NCI-H2171 (cell line): ENCODE measurements around the gene ZNF362.

ENCODE experiments used
- DNase-seq: peaks from one replicate; lab custom pipeline; 2025; lab: John Stamatoyannopoulos, UW

Gene ZNF362

DNA sequence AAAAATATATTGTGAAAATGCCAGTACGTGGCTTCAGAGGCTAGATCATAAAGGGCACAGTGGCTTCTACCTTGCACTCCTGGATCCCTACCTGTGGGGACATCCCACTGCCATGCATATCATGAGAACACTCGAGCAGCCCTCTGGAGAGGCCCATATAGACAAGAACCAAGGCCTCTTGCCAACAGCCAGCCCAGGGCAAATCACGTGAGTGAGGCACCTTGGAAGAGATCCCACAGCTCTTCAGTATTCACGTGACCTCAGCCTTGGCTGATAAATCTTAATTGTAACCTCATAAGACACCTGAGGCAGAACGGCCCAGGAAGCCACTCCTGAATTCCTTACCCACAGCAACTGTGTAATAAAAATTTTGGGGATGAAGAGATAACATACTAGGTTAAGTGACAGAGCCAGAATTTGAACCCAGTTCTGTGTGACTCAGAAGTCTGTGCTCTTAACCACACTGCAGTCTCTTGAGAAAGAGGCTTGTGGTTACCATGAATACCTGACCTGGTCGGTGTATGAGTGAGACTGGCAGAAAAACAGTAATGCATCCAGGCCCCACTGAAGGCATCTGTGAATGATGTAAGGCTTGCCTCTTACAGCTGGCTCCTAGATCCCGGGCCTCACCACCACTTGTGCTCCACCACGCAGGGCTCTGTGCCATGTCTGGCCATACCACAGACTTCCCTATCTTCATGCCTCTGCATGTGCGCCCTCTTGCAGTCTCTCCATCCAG, 71.5 kb downstream of the ZNF362 start:
- DNase-seq: no peak

DNA sequence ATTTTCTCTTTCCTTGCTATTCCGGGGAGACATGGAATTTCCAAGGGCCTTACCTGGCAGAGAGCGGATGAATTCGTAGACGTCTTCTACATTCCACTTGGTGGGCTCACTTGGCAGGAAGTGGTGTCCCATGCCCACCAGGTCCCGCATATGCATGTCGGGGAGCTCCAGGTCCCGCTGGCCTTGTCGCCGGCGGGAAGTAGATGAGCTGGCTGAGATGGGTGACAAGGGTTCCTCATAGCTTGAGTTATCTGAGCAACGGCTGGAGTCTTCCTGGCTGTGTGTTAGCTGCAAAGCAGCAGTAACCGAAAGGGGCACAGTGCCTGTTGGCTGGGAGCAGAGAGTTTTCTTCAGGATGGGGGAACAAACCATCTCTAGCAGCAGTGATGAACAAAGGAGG, 72.5 kb downstream of the ZNF362 start:
- no peak for DNase-seq

- no peak for DNase-seq
Measured at GRCh38 chr1:33329600-33330305, 73.5 kb downstream of the ZNF362 start.

GRCh38 chr1:33330361-33330890, 74.1 kb downstream of the ZNF362 start:
- DNase-seq: no peak

DNA sequence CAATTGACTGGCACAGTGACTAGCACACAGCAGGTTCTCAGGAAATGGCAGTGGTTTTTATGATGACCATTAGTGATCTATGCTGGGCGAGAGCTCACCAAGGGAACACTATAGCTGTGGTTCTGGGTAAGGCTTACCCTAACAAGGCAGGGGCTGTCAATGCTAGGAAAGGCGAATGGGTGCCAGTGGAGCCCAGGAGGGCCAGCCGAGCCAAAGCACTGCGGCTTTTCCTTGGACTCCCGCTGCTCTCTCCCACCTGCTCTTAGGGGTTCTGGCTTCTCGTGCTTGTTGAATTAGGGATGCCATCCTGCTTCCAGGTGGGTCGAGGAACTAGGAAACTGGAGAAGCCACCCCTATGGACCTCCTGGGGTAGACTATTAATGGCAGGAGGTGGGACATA, 74.6 kb downstream of the ZNF362 start:
- DNase-seq: no peak

- no peak for DNase-seq
Measured at GRCh38 chr1:33331444-33332356, 75.4 kb downstream of the ZNF362 start.

- DNase-seq: no peak
Measured at GRCh38 chr1:33332357-33332789, 76.1 kb downstream of the ZNF362 start.

GRCh38 chr1:33332881-33333280, 76.6 kb downstream of the ZNF362 start:
- no peak for DNase-seq

- DNase-seq: no peak
Measured at GRCh38 chr1:33334081-33334552, 77.8 kb downstream of the ZNF362 start.

- DNase-seq: no peak
Measured at GRCh38 chr1:33335020-33335419, 78.7 kb downstream of the ZNF362 start.

- DNase-seq: peak; percentile 85
Measured at GRCh38 chr1:33336580-33336979, 80.3 kb downstream of the ZNF362 start.

GRCh38 chr1:33337441-33337840, 81.1 kb downstream of the ZNF362 start:
- no peak for DNase-seq

GRCh38 chr1:33338048-33338439, 81.8 kb downstream of the ZNF362 start:
- DNase-seq: no peak

- no peak for DNase-seq
Measured at GRCh38 chr1:33338440-33339211, 82.3 kb downstream of the ZNF362 start.

DNA sequence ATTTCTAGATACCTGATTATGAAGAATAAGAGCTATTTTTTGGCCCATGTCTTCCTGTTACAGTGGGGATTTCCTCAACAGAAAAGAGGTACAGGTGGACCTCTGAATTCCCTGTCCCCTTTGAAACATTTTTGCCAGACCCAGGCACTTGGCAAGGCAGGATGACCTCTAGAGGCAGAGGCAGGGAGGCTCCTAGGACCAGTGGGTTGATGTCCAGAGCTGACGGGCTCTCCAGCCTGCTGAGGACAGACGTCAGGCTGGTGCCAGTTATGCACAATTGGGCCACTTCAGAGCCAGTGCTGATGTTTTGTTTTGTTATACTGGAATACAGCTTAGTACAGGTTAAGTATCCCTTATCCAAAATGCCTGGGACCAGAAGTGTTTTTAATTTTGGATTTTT, 83.1 kb downstream of the ZNF362 start:
- no peak for DNase-seq

- DNase-seq: no peak
Measured at GRCh38 chr1:33341190-33341589, 84.9 kb downstream of the ZNF362 start.

DNA sequence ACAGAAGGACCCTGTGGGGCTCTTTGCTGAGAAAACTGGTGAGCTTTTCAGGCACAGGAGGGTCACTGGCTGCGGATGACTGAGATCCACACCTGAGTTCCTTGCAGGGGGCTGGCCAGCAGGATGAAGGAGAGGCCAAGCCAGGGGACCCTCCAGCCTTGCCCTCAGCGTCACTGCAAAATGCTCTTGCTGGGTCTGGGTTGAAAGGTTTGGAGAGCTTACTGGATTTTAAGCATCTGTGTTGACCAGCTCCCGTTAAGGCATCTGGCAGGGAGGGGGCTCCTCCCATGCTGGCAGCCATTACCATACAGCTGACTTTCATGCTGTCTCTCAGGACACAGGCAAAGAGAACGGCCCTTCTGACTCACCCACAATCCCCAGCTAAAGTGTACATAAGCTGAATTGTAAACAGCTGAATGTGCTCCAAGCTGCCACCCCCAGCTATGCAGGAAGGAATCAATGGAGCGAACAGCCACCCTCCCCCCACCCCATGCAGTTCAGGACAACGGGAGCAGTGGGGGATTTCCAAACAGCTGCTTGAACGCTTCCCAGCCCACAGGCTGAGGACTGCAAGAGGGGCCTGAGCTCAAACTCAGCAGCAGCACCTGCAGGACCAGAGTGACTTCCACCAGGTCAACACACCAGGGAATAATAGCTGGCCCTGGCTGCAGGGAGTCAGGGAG, 85.9 kb downstream of the ZNF362 start:
- peak; percentile 56 for DNase-seq

GRCh38 chr1:33343539-33343938, 87.2 kb downstream of the ZNF362 start:
- DNase-seq: no peak

- no peak for DNase-seq
Measured at GRCh38 chr1:33344896-33345560, 88.7 kb downstream of the ZNF362 start.

- no peak for DNase-seq
Measured at GRCh38 chr1:33346533-33346926, 90.2 kb downstream of the ZNF362 start.
